HepG2 (cell line): ENCODE data around the gene IGF2BP1.

Source experiments
- BRCA1 ChIP-seq: sonication (generic); formaldehyde crosslinking; IDR thresholded peaks from 2 replicates; pipeline ENCODE4 v1.4.0; 2020; ENCODE audit warnings: missing genetic modification reagents
- CREM ChIP-seq, 2 experiments: sonication (generic) in 1 of 2; formaldehyde crosslinking in 1 of 2; IDR thresholded peaks; 2 replicates each; pipeline versions ENCODE4 v1.4.0 to v1.6.1; 2016 to 2020; ENCODE audit warnings: antibody characterized with exemption in 1 of 2, mild to moderate bottlenecking in 1 of 2, missing genetic modification reagents in 1 of 2
- ELF1 ChIP-seq: sonication (generic); formaldehyde crosslinking; IDR thresholded peaks from 2 replicates; pipeline ENCODE4 v1.4.0; 2020; ENCODE audit warnings: missing genetic modification reagents
- MXI1 ChIP-seq: IDR thresholded peaks from 3 replicates; pipeline ENCODE4 v1.6.1; 2012; ENCODE audit warnings: low read depth, low read length, inconsistent platforms, borderline replicate concordance
- POLR2A ChIP-seq, 2 experiments: IDR thresholded peaks; 2 replicates each; pipeline ENCODE4 v1.6.1; 2011; ENCODE audit warnings: low read depth in 2 of 2, low read length in 2 of 2, mild to moderate bottlenecking in 1 of 2, moderate library complexity in 1 of 2; ENCODE audit not compliant: insufficient read depth in 1 of 2
- RFX5 ChIP-seq: IDR thresholded peaks from 2 replicates; pipeline ENCODE4 v1.6.1; 2011; ENCODE audit warnings: low read depth, low read length, improper control_type of control experiment
- ZNF501 ChIP-seq: sonication (generic); formaldehyde crosslinking; IDR thresholded peaks from 2 replicates; pipeline ENCODE4 v1.5.1; 2020; ENCODE audit warnings: mild to moderate bottlenecking, moderate library complexity, missing genetic modification reagents
- ZNF768 ChIP-seq: sonication (generic); formaldehyde crosslinking; IDR thresholded peaks from 2 replicates; pipeline ENCODE4 v1.4.0; 2020; ENCODE audit warnings: missing genetic modification reagents
- TF ChIP-seq, protein P1 (sequence below): sonication (generic); formaldehyde crosslinking; IDR thresholded peaks from 2 replicates; pipeline ENCODE4 v1.5.1; 2020; ENCODE audit warnings: missing genetic modification reagents, mild to moderate bottlenecking, borderline replicate concordance
- TF ChIP-seq, protein P2 (sequence below): sonication (generic); formaldehyde crosslinking; IDR thresholded peaks from 2 replicates; pipeline ENCODE4 v1.5.0; 2020; ENCODE audit warnings: mild to moderate bottlenecking, missing genetic modification reagents, moderate library complexity

DNA sequence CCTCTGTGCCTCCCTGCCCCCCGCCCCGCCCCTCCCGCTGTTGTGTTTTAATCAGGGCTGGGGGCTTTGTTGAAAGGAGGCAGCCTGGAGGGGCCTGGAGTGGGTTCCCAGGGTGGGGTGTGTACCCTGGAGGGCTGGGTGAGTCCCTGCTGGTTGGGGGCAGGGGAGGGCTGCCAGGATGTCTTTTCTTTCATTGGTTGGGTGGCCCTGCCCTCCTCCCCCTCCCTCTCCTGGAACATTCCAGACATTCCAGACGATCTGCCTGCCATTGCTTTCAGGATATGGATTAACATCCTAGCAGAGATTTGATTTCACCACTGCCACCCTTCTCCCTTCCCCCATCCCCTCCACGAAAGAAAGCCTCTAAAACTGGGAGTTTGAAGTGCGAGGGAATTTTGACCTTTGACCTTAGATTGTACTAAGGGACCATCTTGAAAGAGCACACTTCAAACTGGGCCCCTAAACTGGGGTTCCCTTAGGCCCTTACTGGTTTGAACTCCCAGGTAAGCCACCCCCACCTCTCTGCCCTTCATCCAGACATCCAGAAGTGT is 25.3 kb downstream of the IGF2BP1 start:
- TF ChIP-seq, protein P1, sequence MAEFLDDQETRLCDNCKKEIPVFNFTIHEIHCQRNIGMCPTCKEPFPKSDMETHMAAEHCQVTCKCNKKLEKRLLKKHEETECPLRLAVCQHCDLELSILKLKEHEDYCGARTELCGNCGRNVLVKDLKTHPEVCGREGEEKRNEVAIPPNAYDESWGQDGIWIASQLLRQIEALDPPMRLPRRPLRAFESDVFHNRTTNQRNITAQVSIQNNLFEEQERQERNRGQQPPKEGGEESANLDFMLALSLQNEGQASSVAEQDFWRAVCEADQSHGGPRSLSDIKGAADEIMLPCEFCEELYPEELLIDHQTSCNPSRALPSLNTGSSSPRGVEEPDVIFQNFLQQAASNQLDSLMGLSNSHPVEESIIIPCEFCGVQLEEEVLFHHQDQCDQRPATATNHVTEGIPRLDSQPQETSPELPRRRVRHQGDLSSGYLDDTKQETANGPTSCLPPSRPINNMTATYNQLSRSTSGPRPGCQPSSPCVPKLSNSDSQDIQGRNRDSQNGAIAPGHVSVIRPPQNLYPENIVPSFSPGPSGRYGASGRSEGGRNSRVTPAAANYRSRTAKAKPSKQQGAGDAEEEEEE (CRISPR knock-in tag) = no peak
- TF ChIP-seq ZNF501 (CRISPR knock-in tag) (no peak), POLR2A (IDR thresholded peaks at IDR 0.05; ENCODE audit: insufficient read depth in 1 of 2, low read depth in 2 of 2, low read length in 2 of 2) (no peak), BRCA1 (CRISPR knock-in tag) (no peak), MXI1 (no peak), RFX5 (no peak), CREM (IDR thresholded peaks at IDR 0.05) (no peak), CREM (CRISPR knock-in tag; IDR thresholded peaks at IDR 0.05) (no peak), ZNF768 (CRISPR knock-in tag) (no peak), ELF1 (CRISPR knock-in tag) (no peak)
- TF ChIP-seq, protein P2, sequence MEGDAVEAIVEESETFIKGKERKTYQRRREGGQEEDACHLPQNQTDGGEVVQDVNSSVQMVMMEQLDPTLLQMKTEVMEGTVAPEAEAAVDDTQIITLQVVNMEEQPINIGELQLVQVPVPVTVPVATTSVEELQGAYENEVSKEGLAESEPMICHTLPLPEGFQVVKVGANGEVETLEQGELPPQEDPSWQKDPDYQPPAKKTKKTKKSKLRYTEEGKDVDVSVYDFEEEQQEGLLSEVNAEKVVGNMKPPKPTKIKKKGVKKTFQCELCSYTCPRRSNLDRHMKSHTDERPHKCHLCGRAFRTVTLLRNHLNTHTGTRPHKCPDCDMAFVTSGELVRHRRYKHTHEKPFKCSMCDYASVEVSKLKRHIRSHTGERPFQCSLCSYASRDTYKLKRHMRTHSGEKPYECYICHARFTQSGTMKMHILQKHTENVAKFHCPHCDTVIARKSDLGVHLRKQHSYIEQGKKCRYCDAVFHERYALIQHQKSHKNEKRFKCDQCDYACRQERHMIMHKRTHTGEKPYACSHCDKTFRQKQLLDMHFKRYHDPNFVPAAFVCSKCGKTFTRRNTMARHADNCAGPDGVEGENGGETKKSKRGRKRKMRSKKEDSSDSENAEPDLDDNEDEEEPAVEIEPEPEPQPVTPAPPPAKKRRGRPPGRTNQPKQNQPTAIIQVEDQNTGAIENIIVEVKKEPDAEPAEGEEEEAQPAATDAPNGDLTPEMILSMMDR (CRISPR knock-in tag) = no peak
